NCI-H446 (cell line): ENCODE data around the gene TSKU.

ENCODE experiments used
- DNase-seq, 2 experiments: peaks; one replicate each; lab custom pipeline; 2025; lab: John Stamatoyannopoulos, UW

TSKU gene

GRCh38 chr11:76752321-76753143, 30.6 kb upstream of the TSKU start:
- no peak for DNase-seq

DNA sequence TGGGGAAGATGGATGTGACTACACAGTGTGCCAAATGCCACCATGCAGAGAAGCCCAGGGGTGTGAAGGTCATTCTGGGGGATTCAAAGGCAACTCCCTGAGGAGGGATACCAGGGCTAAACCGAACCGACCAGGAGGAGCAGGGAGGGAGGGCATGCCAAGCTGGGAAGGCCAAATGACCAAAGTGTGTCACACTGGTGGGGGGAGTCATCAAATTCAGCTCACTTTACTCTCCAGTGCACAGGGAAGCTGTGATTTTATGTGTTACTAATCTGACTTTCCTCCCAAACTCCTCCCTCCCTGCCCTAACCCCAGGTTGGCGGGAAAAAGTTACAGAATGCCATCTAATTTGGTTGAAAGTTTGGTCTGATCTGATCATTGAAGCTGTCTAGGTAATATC, 29.7 kb upstream of the TSKU start:
- DNase-seq: no peak

- DNase-seq: no peak
Measured at GRCh38 chr11:76753950-76754349, 29.2 kb upstream of the TSKU start.

DNA sequence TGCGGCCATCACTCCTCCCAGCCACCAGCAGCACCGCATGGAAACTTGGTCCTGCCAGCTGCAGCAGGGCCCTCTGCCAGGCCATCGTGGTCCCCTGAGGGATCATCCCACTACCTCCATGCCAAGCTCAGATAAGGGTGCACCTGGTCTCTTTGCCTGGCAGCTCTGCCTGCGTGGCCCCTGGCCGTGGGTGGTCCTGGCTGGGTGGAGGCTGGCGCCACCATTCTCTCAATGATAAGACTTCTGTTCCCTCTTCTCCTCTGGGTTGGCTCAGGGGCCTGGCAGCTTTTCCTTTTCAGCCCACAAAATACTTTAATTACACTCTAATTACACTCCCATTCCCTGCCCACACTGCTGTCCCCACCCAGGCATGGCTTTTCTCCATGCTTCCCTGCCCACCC, 26.8 kb upstream of the TSKU start:
- DNase-seq: peak in 1 of 2 experiments; percentile 61

DNA sequence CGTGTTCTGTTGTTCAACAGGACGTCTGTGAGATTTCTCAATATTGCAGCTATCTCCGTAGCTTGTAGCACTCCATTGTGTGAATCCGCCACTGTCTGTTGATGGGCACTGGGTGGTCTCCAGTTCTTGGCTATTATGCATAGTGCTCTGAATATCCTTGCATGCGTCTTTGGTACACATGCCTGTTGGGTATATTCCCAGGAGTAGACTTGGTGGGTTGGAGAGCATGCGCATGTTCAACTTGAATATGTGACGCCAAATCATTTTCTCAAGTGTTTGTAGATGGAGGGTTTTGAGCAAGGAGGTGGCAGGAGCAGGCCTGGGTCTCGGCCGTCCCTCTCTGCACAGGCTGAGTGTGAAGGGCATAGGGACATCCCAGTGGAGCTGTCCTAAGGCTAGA, 24.8 kb upstream of the TSKU start:
- DNase-seq: no peak

DNA sequence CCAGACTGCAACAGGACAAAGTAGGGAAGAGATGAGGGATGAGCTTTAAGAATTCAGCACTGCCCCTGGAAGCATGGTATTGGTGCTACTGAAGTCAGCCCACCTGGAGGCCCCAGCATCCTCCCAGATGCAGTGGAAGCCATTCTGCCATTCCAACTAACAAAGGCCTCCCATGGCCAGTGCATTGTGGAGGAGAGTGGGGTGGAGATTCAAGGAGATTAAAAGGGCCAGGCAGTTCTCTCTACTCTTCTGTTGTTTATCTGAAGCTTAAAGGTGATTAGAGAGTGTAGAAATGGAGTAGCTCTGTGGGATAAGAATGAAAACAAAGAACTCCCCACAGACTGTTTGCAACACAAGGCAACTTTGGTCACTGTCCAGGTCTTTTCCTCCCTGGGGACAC, 24.1 kb upstream of the TSKU start:
- no peak for DNase-seq

DNA sequence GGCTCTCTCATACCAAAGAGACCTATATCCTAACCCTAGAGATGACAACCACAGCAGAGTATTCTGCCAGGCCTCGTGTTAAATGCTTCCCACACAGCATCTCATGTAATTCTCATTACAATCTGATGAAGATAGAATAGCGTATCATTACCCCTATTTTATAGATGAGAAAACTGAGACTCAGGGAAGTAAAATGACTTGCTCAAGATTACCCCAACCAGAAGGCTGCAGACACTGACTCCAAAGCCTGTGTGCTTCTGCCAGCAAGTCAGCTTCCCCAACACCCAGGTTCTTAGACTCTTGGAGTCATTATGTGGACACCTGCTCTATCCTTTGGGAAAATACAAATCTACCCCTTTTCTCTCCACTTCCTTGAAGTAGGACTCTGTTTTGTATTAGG, 23.6 kb upstream of the TSKU start:
- DNase-seq: no peak

DNA sequence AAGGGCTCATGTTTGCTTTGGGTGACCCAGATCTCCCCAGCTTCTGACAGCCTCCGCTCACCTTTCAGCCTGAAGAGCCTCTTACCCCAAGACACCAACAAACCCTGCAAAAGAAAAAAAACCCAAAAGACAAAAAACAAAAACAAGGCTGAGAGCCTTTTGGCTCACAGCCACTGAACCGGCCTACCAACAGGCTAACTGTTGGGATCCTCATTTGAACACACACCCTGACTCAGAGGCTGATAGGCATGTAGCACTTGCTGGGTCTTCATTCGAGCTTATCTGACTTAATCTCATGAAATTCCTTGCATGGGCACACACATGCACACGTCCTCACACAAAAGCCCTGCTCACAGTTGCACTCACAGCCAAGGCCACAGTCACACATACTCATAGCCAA, 22.9 kb upstream of the TSKU start:
- no peak for DNase-seq

- no peak for DNase-seq
Measured at GRCh38 chr11:76761718-76762355, 21.3 kb upstream of the TSKU start.

DNA sequence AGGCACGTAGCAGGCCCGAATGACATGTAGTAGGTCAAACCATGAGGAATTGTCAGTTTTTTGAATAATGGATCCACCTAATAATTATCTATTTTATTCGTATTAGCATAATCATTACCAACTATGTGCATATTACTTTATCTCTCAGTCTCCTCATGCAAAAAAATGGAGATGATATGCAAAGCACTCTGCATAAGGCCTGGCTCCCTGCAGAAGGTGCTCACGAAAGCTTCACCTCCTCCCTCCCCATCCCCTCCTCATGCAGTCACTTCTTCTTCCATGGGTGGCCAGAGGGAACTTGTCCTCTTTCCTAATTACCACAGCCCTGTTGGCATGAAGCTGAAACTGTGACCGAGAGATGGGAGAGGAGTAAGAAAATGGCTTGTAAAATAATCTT, 20.8 kb upstream of the TSKU start:
- no peak for DNase-seq

DNA sequence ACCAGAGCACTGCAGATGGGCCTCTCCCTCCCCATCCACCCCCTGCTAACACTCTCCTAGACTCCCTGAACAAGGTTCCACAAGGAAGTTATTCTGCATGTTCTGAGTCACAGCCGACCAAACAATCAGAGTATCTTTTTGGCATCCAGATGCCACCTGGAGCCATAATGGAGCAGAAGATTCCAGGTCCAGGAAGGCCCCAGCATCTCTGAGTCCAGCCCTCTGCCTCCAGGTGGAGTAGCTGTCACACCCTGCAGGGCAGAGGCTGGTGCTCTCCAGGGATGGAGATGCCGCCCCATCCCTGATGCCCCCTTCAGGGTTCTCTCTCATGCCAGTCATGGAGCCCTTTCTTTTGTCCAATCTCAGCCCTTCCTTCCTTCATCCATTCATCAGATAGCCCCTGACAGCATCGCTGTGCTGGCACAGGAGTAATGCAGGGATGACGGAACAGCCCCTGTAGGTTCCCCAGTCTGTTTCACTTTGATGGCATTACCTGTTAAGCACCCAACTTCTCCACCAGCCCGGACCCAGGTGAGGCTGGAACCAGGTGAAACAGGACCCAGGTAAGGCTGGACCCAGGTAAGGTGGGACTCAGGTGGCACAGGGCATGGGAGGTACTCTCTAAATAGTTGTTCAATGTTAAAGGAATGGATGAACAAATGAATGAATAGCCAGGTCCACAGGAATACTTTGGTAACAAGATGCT, 20.1 kb upstream of the TSKU start:
- no peak for DNase-seq

- no peak for DNase-seq
Measured at GRCh38 chr11:76763573-76764346, 19.4 kb upstream of the TSKU start.

DNA sequence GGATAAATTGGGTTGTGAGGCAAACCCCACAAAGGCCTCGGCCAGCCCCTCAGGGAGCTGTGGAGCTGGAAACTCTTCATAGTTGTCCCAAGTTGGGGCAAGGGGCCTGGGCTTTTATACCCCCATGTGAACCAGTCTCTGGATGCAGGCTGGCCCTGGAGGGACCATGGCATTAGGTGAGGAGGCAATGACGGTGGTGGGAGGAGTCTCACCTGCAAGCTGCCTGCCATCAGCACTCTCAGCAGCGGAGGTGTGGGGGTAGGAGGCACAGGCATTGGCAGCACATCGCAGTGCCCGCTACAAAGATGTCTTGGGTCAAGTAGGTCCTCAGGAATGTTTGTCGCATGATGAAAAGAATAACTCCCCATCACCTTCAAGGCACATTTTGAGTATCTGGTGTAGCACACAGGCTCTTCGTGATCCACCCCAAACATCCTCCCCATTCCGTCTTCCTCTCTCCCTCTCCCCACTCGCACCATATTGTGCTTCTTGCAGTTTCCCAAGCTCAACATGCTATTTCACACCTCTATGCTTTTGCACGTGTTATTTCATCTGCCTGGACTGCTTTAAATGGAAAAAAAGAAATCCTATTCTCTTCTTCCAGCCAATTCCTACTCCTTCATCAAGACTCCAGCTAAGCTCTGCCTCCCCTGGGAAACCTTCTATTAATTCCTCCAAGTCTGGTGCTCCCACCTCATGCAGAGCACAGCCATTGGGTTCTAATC, 18.1 kb upstream of the TSKU start:
- DNase-seq: no peak

DNA sequence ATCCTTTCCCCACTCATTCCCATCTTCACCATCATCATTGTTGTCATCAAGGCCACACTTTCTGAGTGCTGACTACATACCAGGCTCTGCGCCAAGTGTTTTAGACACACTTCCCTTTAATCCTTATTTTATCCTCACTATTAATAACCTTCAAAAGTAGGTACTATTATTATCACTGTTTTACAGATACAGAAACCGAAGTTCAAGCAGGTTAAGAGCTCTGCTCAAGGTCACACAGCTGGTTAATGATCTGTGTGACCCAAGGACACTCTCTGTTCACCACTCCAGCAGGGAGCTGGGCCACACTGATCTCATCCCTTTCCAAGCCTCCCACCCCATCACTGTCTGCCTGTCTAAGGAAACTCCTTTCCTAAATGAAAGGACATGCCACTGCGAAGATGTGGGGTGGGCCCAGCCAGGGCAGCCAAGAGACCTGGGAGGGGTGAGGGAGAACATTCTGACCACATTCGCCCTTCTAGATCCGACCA, 17.2 kb upstream of the TSKU start:
- DNase-seq: no peak

DNA sequence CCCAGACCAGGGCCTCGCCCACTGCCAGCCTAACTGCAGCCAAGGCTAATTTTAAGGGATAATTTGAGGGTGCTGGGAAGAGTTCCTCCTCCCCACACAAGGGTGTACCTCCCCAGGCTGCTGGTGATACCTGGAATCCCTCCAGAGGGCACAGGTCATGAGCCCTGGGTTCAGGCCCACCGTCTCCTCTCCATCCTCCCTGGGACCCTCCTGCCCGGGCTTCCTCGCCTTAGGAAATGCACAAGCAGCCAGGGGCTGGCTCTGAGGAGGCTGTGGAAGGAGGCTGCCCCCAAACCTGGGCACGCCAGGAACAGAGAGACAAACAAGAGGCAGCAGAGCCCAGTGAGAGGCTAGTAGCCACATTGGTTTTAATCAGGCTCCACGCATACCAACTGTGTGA, 16.6 kb upstream of the TSKU start:
- no peak for DNase-seq

- no peak for DNase-seq
Measured at GRCh38 chr11:76767659-76768058, 15.5 kb upstream of the TSKU start.

DNA sequence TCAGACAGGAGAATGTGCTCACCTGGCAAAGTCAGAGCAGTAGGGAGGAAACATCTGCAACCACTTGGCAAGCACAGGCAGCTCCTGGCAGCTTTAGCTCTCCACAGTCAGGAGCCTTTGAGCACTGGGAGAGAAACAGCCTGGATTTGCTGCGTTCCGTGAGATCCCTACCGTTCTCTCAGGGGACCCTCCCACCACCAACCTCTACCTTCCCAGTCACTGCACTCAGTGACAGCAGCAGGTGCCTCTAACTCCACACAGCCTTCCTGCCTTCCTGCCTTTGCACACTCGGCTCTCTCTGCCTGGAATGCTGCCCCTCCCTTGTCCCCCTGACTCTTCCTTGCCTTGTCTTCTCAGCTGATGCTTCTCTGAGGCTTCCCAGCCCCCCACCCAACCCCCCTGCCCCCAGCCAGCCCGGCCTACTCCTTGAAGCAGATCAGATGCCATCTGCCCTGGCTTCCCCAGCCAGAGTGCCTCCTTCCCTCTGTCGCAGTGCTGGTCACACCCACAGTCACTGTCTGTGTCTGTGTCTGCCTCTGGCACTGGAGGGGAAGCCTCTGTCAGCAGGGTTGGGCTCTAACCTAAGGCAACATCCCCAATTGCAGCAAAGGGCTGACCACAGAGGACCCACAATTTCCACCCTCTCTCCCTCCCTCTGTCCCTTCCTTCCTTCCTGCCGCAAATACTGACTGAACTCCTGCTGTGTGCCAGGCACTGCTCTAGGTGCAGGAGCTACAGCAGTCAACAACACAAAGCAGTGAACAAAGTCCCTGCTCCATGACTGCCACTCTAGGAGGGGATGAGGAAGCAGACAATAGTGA, 14.9 kb upstream of the TSKU start:
- DNase-seq: peak in 1 of 2 experiments; percentile 52

DNA sequence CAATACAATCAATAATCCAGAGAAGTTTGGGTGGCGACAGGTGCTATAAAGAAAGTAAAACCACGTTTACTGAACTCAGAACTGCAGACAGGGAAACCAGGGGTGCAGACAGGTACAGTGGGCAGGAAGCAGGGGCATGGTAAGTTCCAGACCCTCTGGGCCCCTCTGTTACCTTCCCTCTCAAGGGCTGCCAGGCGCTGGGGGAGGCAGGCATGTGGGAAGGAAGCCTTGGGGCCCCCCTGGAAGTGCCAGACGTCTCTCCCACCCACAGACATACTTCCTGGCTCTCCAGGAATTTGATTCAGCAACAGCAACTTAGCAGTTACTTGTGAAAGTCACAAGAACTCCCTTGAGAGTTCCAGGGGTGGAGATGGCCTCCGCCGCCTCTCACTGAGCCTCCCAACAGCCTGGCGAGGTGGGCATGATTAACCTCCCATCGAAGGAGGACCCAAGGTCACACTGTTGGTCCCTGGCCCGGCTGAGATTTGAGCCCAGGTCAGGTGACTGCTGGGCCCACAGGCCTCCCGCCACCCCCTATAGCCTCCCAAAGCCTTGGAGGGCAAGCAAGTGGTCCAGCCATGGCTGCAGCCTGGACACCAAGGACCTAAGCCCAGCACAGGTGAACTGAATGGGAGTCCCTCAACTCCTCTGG, 14.1 kb upstream of the TSKU start:
- DNase-seq: no peak

DNA sequence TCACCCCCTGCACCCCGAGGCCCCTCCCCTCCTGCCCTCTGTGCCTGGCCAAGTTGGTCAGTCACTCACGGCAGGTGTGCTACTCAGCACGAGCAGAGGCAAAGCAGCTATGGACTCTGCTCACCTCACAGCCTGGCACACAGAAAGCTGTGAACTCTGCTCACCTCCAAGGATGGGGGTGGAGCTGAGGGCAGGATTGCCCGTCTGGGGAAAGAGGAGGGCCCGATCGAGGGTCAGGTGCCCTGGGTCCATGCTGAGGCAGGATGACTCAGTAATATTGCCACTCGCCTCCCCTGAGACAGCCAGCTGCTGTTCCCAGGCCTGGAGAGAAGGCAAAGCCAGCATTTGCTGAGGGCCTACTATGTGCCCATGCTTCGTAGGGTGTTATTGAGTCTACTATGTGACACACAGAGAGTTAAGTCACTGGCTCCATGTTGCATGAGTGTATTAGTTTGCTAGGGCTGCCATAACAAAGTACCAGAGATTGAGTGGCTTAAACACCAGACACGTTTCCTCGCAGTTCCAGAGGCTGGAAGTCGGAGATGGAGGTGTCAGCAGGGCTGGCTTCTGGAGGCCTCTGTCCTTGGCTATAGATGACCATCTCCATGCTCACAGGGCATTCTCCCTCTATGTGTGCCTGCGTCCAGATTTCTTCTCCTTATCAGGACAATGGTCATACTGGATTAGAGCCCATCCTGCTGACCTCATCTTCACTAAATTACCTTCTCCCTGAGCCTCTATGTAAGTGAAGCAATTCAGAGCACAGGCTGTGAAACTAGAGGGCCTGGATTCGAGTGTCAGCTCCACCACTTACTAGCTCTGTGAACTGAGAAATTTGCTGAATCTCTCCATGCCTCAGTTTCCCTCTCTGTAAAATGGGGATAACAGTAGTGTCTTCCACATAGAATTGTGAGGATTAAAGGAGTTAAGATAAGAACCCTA, 13.2 kb upstream of the TSKU start:
- DNase-seq: no peak
